H1 (cell line): ENCODE measurements around the gene DNAJC11. TPM values are rescaled to one million over a fixed set of nuclear protein-coding genes. Genes with fewer than 3 reads are reported as not detected.
A peak's percentile ranks its signal among the peaks of the same experiment; 100 is the strongest.

Source experiments
- CTCF ChIA-PET: fragments of 300-600 bp; sonication (Branson Sonifier 250); formaldehyde crosslinking; loops from one replicate; lab custom pipeline; 2021; ENCODE audit not compliant: partially characterized antibody; lab: Charles Lee
- POLR2A ChIA-PET: fragments of 300-600 bp; sonication (Branson Sonifier 250); formaldehyde crosslinking; loops from one replicate; lab custom pipeline; 2021; ENCODE audit warnings: inconsistent platforms; ENCODE audit not compliant: partially characterized antibody; lab: Charles Lee
- DNase-seq, 2 experiments: peaks; one replicate each; pipeline versions ENCODE4 v3.0.0 to v3.0.0-alpha.2; 2010 to 2022; ENCODE audit warnings: low spot score in 2 of 2, low read depth in 1 of 2, mixed read lengths in 1 of 2
- FAIRE-seq: peaks from 2 replicates; lab custom pipeline; 2011; peaks lifted over from hg19 to GRCh38; lab: Jason Lieb, UNC
- H2AFZ ChIP-seq: 2 replicates; pipeline ENCODE4 v1.8.1; 2012; ENCODE audit warnings: low read length, inconsistent platforms
- H2AK5ac ChIP-seq: 2 replicates; pipeline ENCODE4 v1.6.1; 2013; ENCODE audit warnings: low read depth, low read length
- H2BK120ac ChIP-seq: replicated peaks from 2 replicates; pipeline ENCODE3; 2013; ENCODE audit warnings: low read depth, low read length, inconsistent platforms
- H2BK12ac ChIP-seq: 2 replicates; pipeline ENCODE4 v1.6.1; 2013; ENCODE audit warnings: low read depth, low read length
- H2BK15ac ChIP-seq: 2 replicates; pipeline ENCODE4 v1.6.1; 2013; ENCODE audit warnings: low read length
- H2BK20ac ChIP-seq: 2 replicates; pipeline ENCODE4 v1.6.1; 2013; ENCODE audit warnings: low read length
- H2BK5ac ChIP-seq: 2 replicates; pipeline ENCODE4 v1.6.1; 2013; ENCODE audit warnings: low read depth, low read length
- H3K14ac ChIP-seq: 2 replicates; pipeline ENCODE4 v1.6.1; 2013; ENCODE audit warnings: inconsistent platforms; ENCODE audit not compliant: insufficient read length
- H3K18ac ChIP-seq: 2 replicates; pipeline ENCODE4 v1.6.1; 2013; ENCODE audit warnings: low read length; ENCODE audit errors: extremely low read depth
- H3K23ac ChIP-seq: 2 replicates; pipeline ENCODE4 v1.6.1; 2013; ENCODE audit warnings: inconsistent platforms; ENCODE audit not compliant: insufficient read length
- H3K23me2 ChIP-seq: 2 replicates; pipeline ENCODE4 v1.6.1; 2013; ENCODE audit warnings: low read depth, low read length
- H3K27ac ChIP-seq: 2 replicates; pipeline ENCODE4 v1.6.1; 2011; ENCODE audit warnings: low read depth, low read length, inconsistent platforms
- H3K27me3 ChIP-seq, 4 experiments: replicated peaks in 1 of 4; 1 replicate in 1 of 4; 2 replicates in 3 of 4; pipeline versions ENCODE4 v1.6.1 to v1.8.1; 2011 to 2013; ENCODE audit warnings: low read length in 3 of 4, mild to moderate bottlenecking in 3 of 4, inconsistent platforms in 2 of 4, mixed read lengths in 2 of 4, moderate library complexity in 1 of 4; ENCODE audit not compliant: control insufficient read depth in 3 of 4, insufficient read depth in 3 of 4; ENCODE audit errors: extremely low read depth in 1 of 4
- H3K36me3 ChIP-seq, 4 experiments: 2 replicates each; pipeline versions ENCODE4 v1.6.1 to v1.8.1; 2011 to 2013; ENCODE audit warnings: mild to moderate bottlenecking in 4 of 4, low read length in 3 of 4, moderate library complexity in 2 of 4, control low read depth in 1 of 4, inconsistent platforms in 1 of 4; ENCODE audit not compliant: insufficient read depth in 4 of 4, control insufficient read depth in 2 of 4
- H3K4ac ChIP-seq: replicated peaks from 2 replicates; pipeline ENCODE3; 2013; ENCODE audit warnings: low read length, low read depth, mixed read lengths, inconsistent platforms; ENCODE audit not compliant: insufficient read length
- H3K4me1 ChIP-seq, 4 experiments: replicated peaks in 1 of 4; 1 replicate in 1 of 4; 2 replicates in 3 of 4; pipeline versions ENCODE4 v1.6.1 to v1.8.1; 2011 to 2013; ENCODE audit warnings: low read length in 3 of 4, inconsistent platforms in 2 of 4, mixed read lengths in 1 of 4; ENCODE audit not compliant: insufficient read depth in 4 of 4, control insufficient read depth in 3 of 4
- H3K4me2 ChIP-seq, 2 experiments: 2 replicates each; pipeline versions ENCODE4 v1.6.1 to v1.8.1; 2011 to 2013; ENCODE audit warnings: low read depth in 2 of 2, low read length in 2 of 2, control low read depth in 1 of 2, inconsistent platforms in 1 of 2, mild to moderate bottlenecking in 1 of 2; ENCODE audit not compliant: insufficient read depth in 1 of 2
- H3K4me3 ChIP-seq, 4 experiments: fragments of 200-600, 300-600 bp in 1 of 4; sonication (generic), shearing (Covaris generic), sonication (Bioruptor Twin) in 1 of 4; 2 replicates each; pipeline versions ENCODE4 v1.5.1 to v1.8.1; 2011 to 2016; ENCODE audit warnings: low read length in 4 of 4, low read depth in 3 of 4, control low read depth in 2 of 4, inconsistent platforms in 2 of 4, mild to moderate bottlenecking in 2 of 4, mixed read lengths in 1 of 4, moderate library complexity in 1 of 4; ENCODE audit not compliant: insufficient read depth in 2 of 4; ENCODE audit errors: extremely low read depth in 1 of 4
- H3K56ac ChIP-seq: replicated peaks from 2 replicates; pipeline ENCODE3; 2013; ENCODE audit warnings: low read depth, mild to moderate bottlenecking, mixed read lengths, low read length, inconsistent platforms; ENCODE audit not compliant: insufficient read length
- H3K79me1 ChIP-seq: 2 replicates; pipeline ENCODE4 v1.6.1; 2013; ENCODE audit warnings: low read depth, low read length, control low read depth
- H3K79me2 ChIP-seq, 2 experiments: 2 replicates each; pipeline versions ENCODE4 v1.6.1 to v1.8.1; 2012 to 2013; ENCODE audit warnings: low read length in 2 of 2, mild to moderate bottlenecking in 2 of 2, inconsistent platforms in 1 of 2; ENCODE audit not compliant: insufficient read depth in 2 of 2, control insufficient read depth in 1 of 2
- H3K9ac ChIP-seq, 4 experiments: replicated peaks in 1 of 4; 1 replicate in 1 of 4; 2 replicates in 3 of 4; pipeline versions ENCODE4 v1.6.1 to v1.8.1; 2011 to 2013; ENCODE audit warnings: low read depth in 3 of 4, low read length in 3 of 4, control low read depth in 2 of 4, mild to moderate bottlenecking in 2 of 4, moderate library complexity in 2 of 4, inconsistent platforms in 1 of 4; ENCODE audit errors: extremely low read depth in 1 of 4
- H3K9me3 ChIP-seq, 2 experiments: 2 replicates each; pipeline versions ENCODE4 v1.6.1 to v1.8.1; 2012 to 2013; ENCODE audit warnings: mild to moderate bottlenecking in 2 of 2, moderate library complexity in 2 of 2, control low read depth in 1 of 2, inconsistent platforms in 1 of 2, low read depth in 1 of 2, low read length in 1 of 2, mixed read lengths in 1 of 2; ENCODE audit not compliant: insufficient read depth in 2 of 2
- H4K20me1 ChIP-seq, 2 experiments: replicated peaks in 1 of 2; 2 replicates each; pipeline versions ENCODE3 to v1.8.1; 2011 to 2013; ENCODE audit warnings: inconsistent platforms in 2 of 2, low read length in 2 of 2, mild to moderate bottlenecking in 1 of 2; ENCODE audit not compliant: insufficient read depth in 2 of 2, control insufficient read depth in 1 of 2
- H4K5ac ChIP-seq: 2 replicates; pipeline ENCODE4 v1.6.1; 2013; ENCODE audit warnings: low read length, low read depth, mixed read lengths, inconsistent platforms; ENCODE audit not compliant: insufficient read length
- H4K8ac ChIP-seq: 2 replicates; pipeline ENCODE4 v1.8.0; 2013; ENCODE audit warnings: mild to moderate bottlenecking, moderate library complexity, low read length, inconsistent platforms; ENCODE audit not compliant: insufficient read depth; ENCODE audit errors: extremely low read depth
- H4K91ac ChIP-seq: replicated peaks from 2 replicates; pipeline ENCODE3; 2013; ENCODE audit warnings: low read length, mixed read lengths, inconsistent platforms; ENCODE audit not compliant: insufficient read length
- POLR2A ChIP-seq, 2 experiments: IDR thresholded peaks; 1 replicate in 1 of 2; 2 replicates in 1 of 2; pipeline ENCODE4 v1.6.1; 2011; ENCODE audit warnings: low read depth in 2 of 2, low read length in 2 of 2, mild to moderate bottlenecking in 2 of 2; ENCODE audit errors: control extremely low read depth in 1 of 2
- TAF7 ChIP-seq: optimal IDR thresholded peaks from 2 replicates; pipeline ENCODE3; 2011; ENCODE audit warnings: low read depth, mild to moderate bottlenecking, inconsistent platforms, low read length, moderate library complexity, borderline replicate concordance
- WGBS, 2 experiments: shearing (Covaris generic) in 1 of 2; methylation state at CpG; one replicate each; pipeline versions ENCODE4 v1.1.6 to v1.1.7; 2013 to 2015; ENCODE audit warnings: low lambda C conversion rate in 2 of 2, mixed read lengths in 2 of 2, inconsistent platforms in 1 of 2, low coverage in 1 of 2, missing lambda C conversion rate in 1 of 2; ENCODE audit not compliant: insufficient replicate concordance in 2 of 2, insufficient coverage in 1 of 2, insufficient read length in 1 of 2; ENCODE audit errors: extremely low coverage in 1 of 2, missing lambda C conversion rate in 1 of 2; 5-methylcytosine and 5-hydroxymethylcytosine counted together
- polyA plus RNA-seq, 7 experiments: library from polyadenylated mRNA; depleted of rRNA in 3 of 7; stranded (reverse) in 5 of 7; unstranded in 2 of 7; fragments of >200 nt in 5 of 7; fragments of 200-250 nt in 2 of 7; gene quantifications; 1 replicate in 5 of 7; 2 replicates in 1 of 7; 4 replicates in 1 of 7; pipeline versions ENCODE4 v1.2.1 to v1.2.3, GENCODE V29; 2011 to 2013; ENCODE audit warnings: missing spikeins in 2 of 7, mixed read lengths in 2 of 7
- total RNA-seq: library from RNA; stranded (reverse); fragmentation: NEBNext Ultra II Directional; extraction: Animal tissue kit (Norgen Biotek cat#: 25700); gene quantifications from 2 replicates; pipeline ENCODE4 v1.2.1, GENCODE V29; 2021

Gene DNAJC11
- total and polyA plus RNA-seq, 2 of the 8 experiments (the other 6 are each of a cell fraction or from before 2014, with no cell fraction given), result 43.9 to 90.9 TPM

GRCh38 chr1:6590046-6590445, 111.6 kb downstream of the DNAJC11 start:
- no peaks in the 10 kb centered on the region for H3K23me2 ChIP-seq
- H3K14ac ChIP-seq, result no peak overlapping the region
- 89% methylated on average over 7 of the region's 7 CpGs; no CpG with 5 or more reads in 1 of the 2 experiments for WGBS, 2 experiments
- no peak overlapping the region for H3K4me3 ChIP-seq
- no peak overlapping the region for H2BK120ac ChIP-seq
- H3K18ac ChIP-seq, result no peak overlapping the region
- no peak overlapping the region for H3K56ac ChIP-seq
- H2AFZ ChIP-seq, result no peak overlapping the region
- no peak overlapping the region for H4K5ac ChIP-seq
- FAIRE-seq (no peak), DNase-seq (no peak)
- H2BK12ac ChIP-seq, result no peak overlapping the region
- no peak overlapping the region for H2BK5ac ChIP-seq
- H3K23ac ChIP-seq, result no peak overlapping the region
- H3K79me1 ChIP-seq, result no peaks in the 10 kb centered on the region; the same call in 1 of the 2 replicates
- TF ChIP-seq POLR2A (IDR thresholded peaks at IDR 0.05; ENCODE audit: control extremely low read depth in 1 of 2, low read depth in 2 of 2, low read length in 2 of 2) (peak in 1 of 2 experiments; percentile 15; a peak in 1 of 3 replicates), TAF7 (no peak)
- no peak overlapping the region for H4K8ac ChIP-seq
- no peak overlapping the region for H3K9ac ChIP-seq
- CTCF ChIA-PET, result interaction anchor here (1.3 to 2.1 kb wide), 3 partner anchors 10 to 47 kb away, joined by 3 to 11 read pairs (median 5); no protein-coding TSS in a partner anchor
- H3K36me3 ChIP-seq, result peaks cover 0 to 43% (median 14%) of the 10 kb centered on the region in 4 experiments; a peak in 6 of 8 replicates
- no peak overlapping the region for H2BK15ac ChIP-seq
- H4K91ac ChIP-seq, result no peak overlapping the region
- H3K4me1 ChIP-seq, result no peaks in the 10 kb centered on the region
- no peak overlapping the region for H2BK20ac ChIP-seq
- H3K4ac ChIP-seq, result no peak overlapping the region
- no peak overlapping the region for H2AK5ac ChIP-seq
- no peaks in the 10 kb centered on the region for H3K9me3 ChIP-seq
- H4K20me1 ChIP-seq, result peaks cover 2 to 30% of the 10 kb centered on the region in 2 experiments
- no peaks in the 10 kb centered on the region for H3K27me3 ChIP-seq
- H3K79me2 ChIP-seq, result no peaks in the 10 kb centered on the region
- H3K4me2 ChIP-seq, result no peak overlapping the region
- H3K27ac ChIP-seq, result no peak overlapping the region
- POLR2A ChIA-PET, result interaction anchor here (0.7 to 17.4 kb wide), 3 partner anchors 10 to 40 kb away, joined by 4 to 196 read pairs (median 6); partner anchors contain the start of genes KLHL21 and ZBTB48
